Uterus (tissue), 4 donors: ENCODE measurements around the gene MS4A18. TPM values are rescaled to one million over a fixed set of nuclear protein-coding genes. Genes with fewer than 3 reads are reported as not detected.

Source experiments
- DNase-seq, 2 donors: peaks; one replicate each; pipeline ENCODE4 v3.0.0-alpha.2; 2019 to 2020
- H3K27ac ChIP-seq, 2 donors: fragments of 200-600 bp; sonication (generic); 1 replicate in 1 of 2; 2 replicates in 1 of 2; pipeline ENCODE4 v1.5.1; 2016 to 2018
- H3K27me3 ChIP-seq, 2 donors: fragments of 200-600 bp; sonication (generic); one replicate each; pipeline ENCODE4 v1.5.1; 2018 to 2019; ENCODE audit warnings: control low read depth in 1 of 2
- H3K36me3 ChIP-seq, 2 donors: fragments of 200-600 bp; sonication (generic); one replicate each; pipeline ENCODE4 v1.5.1; 2019; ENCODE audit warnings: control low read depth in 1 of 2
- H3K4me1 ChIP-seq, 2 donors: fragments of 200-600 bp; sonication (generic); one replicate each; pipeline ENCODE4 v1.5.1; 2018 to 2019; ENCODE audit warnings: control low read depth in 1 of 2
- H3K4me3 ChIP-seq, 2 donors: fragments of 200-600 bp; sonication (generic); 1 replicate in 1 of 2; 2 replicates in 1 of 2; pipeline ENCODE4 v1.5.1; 2018 to 2019; ENCODE audit warnings: mild to moderate bottlenecking in 1 of 2
- H3K9me3 ChIP-seq, 2 donors: fragments of 200-600 bp; sonication (generic); one replicate each; pipeline ENCODE4 v1.5.1; 2019; ENCODE audit warnings: control low read depth in 1 of 2
- CTCF ChIP-seq, 4 experiments: fragments of 200-600 bp in 2 of 4; fragments of 450-650 bp in 2 of 4; sonication (generic) in 2 of 4; IDR thresholded peaks; one replicate each; pipeline ENCODE4 v1.5.1; 2016 to 2019; ENCODE audit warnings: antibody characterized with exemption in 4 of 4, mild to moderate bottlenecking in 2 of 4, moderate library complexity in 1 of 4
- POLR2A ChIP-seq, 2 donors: fragments of 450-650 bp; IDR thresholded peaks; one replicate each; pipeline ENCODE4 v1.6.1; 2016; ENCODE audit warnings: antibody characterized with exemption in 2 of 2, mild to moderate bottlenecking in 1 of 2, moderate library complexity in 1 of 2
- intact Hi-C: fragments of 100-400 bp; cut with DNase I; formaldehyde crosslinking; loops from one replicate; pipeline ENCODE4 v1.15.1; 2023; ENCODE audit warnings: low total_unique reads
- total RNA-seq, 4 donors: library from RNA; depleted of rRNA in 3 of 4; stranded (reverse); fragments of >200 nt in 3 of 4; gene quantifications; one replicate each; pipeline versions ENCODE4 v1.1.0 to v1.2.4, GENCODE V29; 2014 to 2023
- donor health status: DM: yes; HTN: yes; CAD: no.

Gene MS4A18
- total RNA-seq, 4 donors from 2014 or later: not detected

GRCh38 chr11:60699284-60699691 lies 25.2 kb upstream of the MS4A18 start, which contains the start of gene MS4A8:
TSS of gene MS4A8 (plus strand) at chr11:60699612. CDS start at chr11:60700861, 1,249 bp downstream.
- DNase-seq: no peak
- no peaks in the 10 kb centered on the region for H3K4me1 ChIP-seq
- no peaks in the 10 kb centered on the region for H3K9me3 ChIP-seq
- H3K4me3 ChIP-seq: no peak within 1 kb of the TSS
- TF ChIP-seq CTCF (IDR thresholded peaks at IDR 0.05): no peak
- TF ChIP-seq POLR2A (IDR thresholded peaks at IDR 0.05): no peak
- no peaks in the 10 kb centered on the region for H3K36me3 ChIP-seq
- intact Hi-C loops: no loop called here
- H3K27ac ChIP-seq: no peak within 1 kb of the TSS
- no peaks in the 10 kb centered on the region for H3K27me3 ChIP-seq

GRCh38 chr11:60699936-60700335 lies 24.6 kb upstream of the MS4A18 start:
- intact Hi-C loops: no loop called here

GRCh38 chr11:60700689-60701468 lies 23.6 kb upstream of the MS4A18 start:
- Histone ChIP-seq H3K27me3 (no peaks in the 10 kb centered on the region), H3K9me3 (no peaks in the 10 kb centered on the region), H3K4me3 (no peak overlapping the region), H3K36me3 (no peaks in the 10 kb centered on the region), H3K4me1 (no peaks in the 10 kb centered on the region), H3K27ac (no peak overlapping the region)
- no peak for DNase-seq
- intact Hi-C loops: no loop called here
- no peak for TF ChIP-seq CTCF (IDR thresholded peaks at IDR 0.05)
- TF ChIP-seq POLR2A (IDR thresholded peaks at IDR 0.05): no peak

More at GRCh38 chr11:60699936-60700335, 24.6 kb upstream of the MS4A18 start:
- no peaks in the 10 kb centered on the region for H3K27me3 ChIP-seq
- H3K9me3 ChIP-seq: no peaks in the 10 kb centered on the region
- H3K4me1 ChIP-seq: no peaks in the 10 kb centered on the region
- no peak for DNase-seq
- H3K36me3 ChIP-seq: no peaks in the 10 kb centered on the region
- no peak overlapping the region for H3K4me3 ChIP-seq
- H3K27ac ChIP-seq: no peak overlapping the region
- no peak for TF ChIP-seq CTCF (IDR thresholded peaks at IDR 0.05)
- TF ChIP-seq POLR2A (IDR thresholded peaks at IDR 0.05): no peak

- Histone ChIP-seq H3K4me3 (no peak overlapping the region), H3K27me3 (no peaks in the 10 kb centered on the region), H3K27ac (no peak overlapping the region), H3K4me1 (no peaks in the 10 kb centered on the region), H3K36me3 (no peaks in the 10 kb centered on the region), H3K9me3 (no peaks in the 10 kb centered on the region)
- no peak for DNase-seq
- TF ChIP-seq CTCF (IDR thresholded peaks at IDR 0.05) (no peak), POLR2A (IDR thresholded peaks at IDR 0.05) (no peak)
- intact Hi-C loops: no loop called here
Observed at GRCh38 chr11:60701469-60701818, 23.1 kb upstream of the MS4A18 start.

DNA sequence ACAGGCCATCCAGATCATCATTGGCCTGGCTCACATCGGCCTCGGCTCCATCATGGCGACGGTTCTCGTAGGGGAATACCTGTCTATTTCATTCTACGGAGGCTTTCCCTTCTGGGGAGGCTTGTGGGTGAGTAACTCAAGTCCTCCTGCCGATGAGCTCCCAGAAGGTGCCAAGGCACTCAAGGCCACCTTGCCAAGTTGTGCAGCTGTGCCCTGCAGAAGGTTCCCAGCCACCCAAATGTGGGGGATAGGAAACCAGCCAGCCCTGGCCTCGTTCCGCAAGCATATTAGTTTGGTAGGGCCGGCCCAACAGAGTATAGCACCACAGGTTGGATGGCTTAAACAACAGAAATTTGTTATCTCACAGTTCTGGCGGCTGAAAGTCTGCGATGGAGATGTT lies 21.1 kb upstream of the MS4A18 start:
- Histone ChIP-seq H3K27ac (no peak overlapping the region), H3K4me3 (no peak overlapping the region), H3K27me3 (no peaks in the 10 kb centered on the region), H3K9me3 (no peaks in the 10 kb centered on the region), H3K36me3 (no peaks in the 10 kb centered on the region), H3K4me1 (no peaks in the 10 kb centered on the region)
- TF ChIP-seq CTCF (IDR thresholded peaks at IDR 0.05) (no peak), POLR2A (IDR thresholded peaks at IDR 0.05) (no peak)
- intact Hi-C loops: no loop called here
- DNase-seq: no peak
